22Rv1 (cell line): ENCODE results near the gene TRMT2A.
A peak's percentile ranks its signal among the peaks of the same experiment; 100 is the strongest.

Experiments
- H3K27ac ChIP-seq: fragments of 450-650 bp; 2 replicates; pipeline ENCODE4 v1.5.1; 2017
- CTCF ChIP-seq: fragments of 450-650 bp; IDR thresholded peaks from 2 replicates; pipeline ENCODE4 v1.5.1; 2017; ENCODE audit warnings: mild to moderate bottlenecking
- ZFX ChIP-seq: fragments of 450-650 bp; IDR thresholded peaks from 2 replicates; pipeline ENCODE4 v1.6.1; 2017; ENCODE audit warnings: antibody characterized with exemption, borderline replicate concordance

Gene TRMT2A

GRCh38 chr22:20118300-20119020 is 1.4 kb upstream of the TRMT2A start:
- TF ChIP-seq CTCF (no peak), ZFX (no peak)
- H3K27ac ChIP-seq = peak overlapping the region; percentile 86

- H3K27ac ChIP-seq = peak overlapping the region; percentile 86
- no peak for TF ChIP-seq ZFX
- TF ChIP-seq CTCF = no peak
Observed at GRCh38 chr22:20117633-20118299, 740 bp upstream of the TRMT2A start.

GRCh38 chr22:20116376-20116950 is 563 bp downstream of the TRMT2A start:
- H3K27ac ChIP-seq = peak overlapping the region; percentile 86
- TF ChIP-seq CTCF (no peak), ZFX (no peak)

GRCh38 chr22:20115691-20116375 is 1.2 kb downstream of the TRMT2A start, which contains the start of gene RANBP1:
Gene RANBP1 (plus strand): TSS chr22:20116104. CDS start chr22:20116185, 81 bp downstream.
- peak within 1 kb of the TSS; percentile 86 for H3K27ac ChIP-seq
- TF ChIP-seq ZFX (no peak), CTCF (no peak)

- H3K27ac ChIP-seq = peak overlapping the region; percentile 10; the same call in 1 of the 2 replicates
- no peak for TF ChIP-seq CTCF
- no peak for TF ChIP-seq ZFX
Observed at GRCh38 chr22:20114506-20115475, 2.2 kb downstream of the TRMT2A start.

GRCh38 chr22:20113551-20114310 is 3.3 kb downstream of the TRMT2A start:
- peak overlapping the region; percentile 10; the same call in 1 of the 2 replicates for H3K27ac ChIP-seq
- no peak for TF ChIP-seq ZFX
- no peak for TF ChIP-seq CTCF
